GM10266 (cell line): ENCODE measurements around the gene MYOCOS.
"Not testable (repeated sequence)": the region's sequence is repeated elsewhere in the genome, so short reads cannot be mapped to it uniquely, and the experiment has no call there.

Experiments used
- DNase-seq: peaks from one replicate; pipeline ENCODE4 v3.0.0; 2012; ENCODE audit errors: extremely low spot score
- CTCF ChIP-seq: IDR thresholded peaks from 2 replicates; pipeline ENCODE4 v1.5.1; 2012; ENCODE audit warnings: mild to moderate bottlenecking, low read depth; ENCODE audit not compliant: control insufficient read depth, insufficient read depth; ENCODE audit errors: missing control alignments

The MYOCOS gene

DNA sequence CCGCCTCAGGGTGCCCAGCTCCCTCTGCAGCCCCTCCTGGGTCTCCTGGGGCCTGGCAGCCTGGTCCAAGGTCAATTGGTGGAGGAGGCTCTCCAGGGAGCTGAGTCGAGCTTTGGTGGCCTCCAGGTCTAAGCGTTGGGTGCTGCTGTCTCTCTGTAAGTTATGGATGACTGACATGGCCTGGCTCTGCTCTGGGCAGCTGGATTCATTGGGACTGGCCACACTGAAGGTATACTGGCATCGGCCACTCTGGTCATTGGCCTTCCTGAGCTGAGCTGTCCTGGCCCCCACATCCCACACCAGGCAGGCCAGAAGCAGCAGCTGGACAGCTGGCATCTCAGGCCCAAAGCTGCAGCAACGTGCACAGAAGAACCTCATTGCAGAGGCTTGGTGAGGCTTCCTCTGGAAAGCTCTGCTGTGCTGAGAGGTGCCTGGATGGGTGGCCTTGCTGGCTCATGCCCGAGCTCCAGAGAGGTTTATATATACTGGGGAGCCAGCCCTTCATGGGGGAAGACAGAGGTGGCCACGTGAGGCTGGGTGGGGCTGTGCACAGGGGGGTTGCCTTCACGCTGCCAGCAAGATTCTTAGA lies 30.3 kb downstream of the MYOCOS start, which contains the start of gene MYOC:
Gene MYOC, minus strand, starts transcription at position 455 of the 589 bp plus-strand sequence. Its CDS starts 77 bp downstream, at position 378.
- DNase-seq: no peak
- no peak for TF ChIP-seq CTCF

- TF ChIP-seq CTCF: no peak
- DNase-seq: no peak
Observed at GRCh38 chr1:171653796-171654195, 31.8 kb downstream of the MYOCOS start.

DNA sequence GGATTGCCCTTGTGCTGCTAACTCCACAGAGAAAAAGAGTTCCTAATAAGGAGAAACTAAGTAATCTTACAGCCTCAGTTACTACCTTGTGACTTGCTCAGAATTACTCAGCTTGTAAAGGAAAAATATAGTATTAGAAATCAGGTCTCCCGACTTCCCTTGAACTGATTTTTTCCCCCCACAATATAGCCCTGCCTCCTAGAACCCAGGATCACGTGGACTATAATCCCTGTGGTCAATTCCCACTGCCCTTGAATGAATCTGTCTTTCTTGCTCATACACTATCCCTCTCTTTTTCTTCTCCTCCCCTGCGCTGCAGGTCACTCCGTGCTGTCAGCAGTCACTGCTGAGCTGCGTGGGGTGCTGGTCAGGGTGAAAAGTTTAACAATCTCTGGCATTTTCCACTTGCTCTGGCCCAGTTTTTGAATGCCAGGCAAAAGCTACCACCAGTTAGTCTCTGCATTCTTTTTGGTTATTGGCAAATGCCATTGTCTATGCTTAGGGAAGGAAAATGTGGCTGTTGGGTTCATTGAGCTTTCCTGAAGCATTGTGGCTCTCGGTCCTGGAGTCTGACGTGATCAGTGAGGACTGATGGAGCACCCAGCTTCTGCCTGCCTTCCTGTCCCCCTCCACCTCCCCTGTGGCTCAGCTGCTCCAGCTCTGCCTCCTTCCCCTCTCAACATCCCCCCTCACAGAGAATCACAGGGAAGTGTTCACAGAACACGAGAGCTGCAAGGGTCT lies 32.3 kb downstream of the MYOCOS start:
- TF ChIP-seq CTCF: no peak
- no peak for DNase-seq

GRCh38 chr1:171654942-171655745 lies 33.1 kb downstream of the MYOCOS start:
- peak; percentile 84 for TF ChIP-seq CTCF
- DNase-seq: peak; percentile 70

GRCh38 chr1:171655746-171656116 lies 33.7 kb downstream of the MYOCOS start:
- no peak for DNase-seq
- TF ChIP-seq CTCF: no peak

DNA sequence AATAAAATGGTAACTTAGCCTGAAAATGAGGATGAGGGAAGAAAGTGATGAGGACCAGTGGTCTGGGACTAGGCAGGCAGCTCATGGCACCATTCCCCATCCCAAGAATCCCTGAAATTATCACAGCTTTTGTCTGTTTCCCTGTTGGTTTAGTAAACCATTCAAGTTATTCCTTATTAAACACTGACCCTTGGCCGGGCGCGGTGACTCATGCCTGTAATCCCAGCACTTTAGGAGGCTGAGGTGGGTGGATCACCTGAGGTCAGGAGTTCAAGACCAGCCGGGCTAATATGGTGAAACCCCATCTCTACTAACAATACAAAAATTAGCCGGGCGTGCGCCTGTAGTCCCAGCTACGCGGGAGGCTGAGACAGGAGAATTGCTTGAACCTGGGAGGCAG lies 34.2 kb downstream of the MYOCOS start:
- DNase-seq: not testable (repeated sequence)

DNA sequence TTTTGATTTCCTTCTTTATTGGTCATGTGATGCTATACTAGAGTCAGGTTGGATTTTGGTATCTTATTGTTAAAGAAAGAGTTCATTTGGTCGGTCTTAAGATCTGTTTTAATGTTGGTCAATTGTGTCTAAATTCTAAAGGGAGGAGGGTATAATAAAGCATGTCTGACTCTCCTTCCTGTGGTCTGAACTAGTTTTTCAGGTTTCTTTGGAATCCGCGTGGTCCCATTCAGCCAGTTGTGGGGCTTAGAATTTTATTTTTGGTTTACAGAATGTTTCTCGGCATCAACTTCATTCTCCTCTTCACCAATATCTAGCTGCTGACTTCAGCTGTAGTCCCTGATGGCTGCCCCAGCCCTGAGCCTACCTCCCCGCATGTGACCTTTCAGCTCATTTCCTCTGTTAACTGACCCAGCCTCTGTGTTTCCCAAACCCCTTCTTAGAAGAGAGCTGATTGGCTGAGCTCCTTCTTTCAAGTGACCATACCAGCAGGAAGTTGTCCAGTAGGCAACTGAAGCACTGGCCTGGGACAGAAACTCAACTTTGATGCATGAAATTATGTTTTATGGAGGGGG lies 39.1 kb downstream of the MYOCOS start:
- no peak for TF ChIP-seq CTCF

More for the DNA sequence above, 39.1 kb downstream of the MYOCOS start:
- no peak for DNase-seq
